ENCODE measurements around the gene GPC6. TPM values are rescaled to one million over a fixed set of nuclear protein-coding genes. Genes with fewer than 3 reads are reported as not detected.

The GPC6 gene
- total RNA-seq, 2 donors from 2014 or later: 1.6 to 4.0 TPM

DNA sequence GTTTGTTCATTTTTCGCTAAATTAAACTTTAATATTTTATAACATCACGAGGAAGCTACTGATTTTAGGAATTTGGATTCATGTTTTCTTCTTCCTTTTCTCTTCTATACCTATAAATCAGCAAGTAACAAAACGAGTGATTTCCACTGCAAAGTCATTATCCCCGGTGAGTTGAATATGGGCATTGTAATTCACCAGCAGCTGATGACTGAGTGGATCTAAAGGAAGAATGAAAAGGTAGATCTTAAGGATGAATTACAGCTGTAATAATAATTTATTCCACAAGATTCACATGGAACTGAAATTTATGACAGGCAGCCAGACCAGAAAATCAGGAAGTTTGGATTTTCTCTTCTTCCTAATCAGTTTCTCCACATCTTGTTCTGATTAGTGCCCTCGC is 111.4 kb downstream of the GPC6 start:
- Histone ChIP-seq H3K36me3 (replicated peaks in 1 of 2; ENCODE audit: insufficient read depth in 1 of 2, low read depth in 2 of 2) (no peaks in the 10 kb centered on the region), H3K4me1 (no peaks in the 10 kb centered on the region), H3K27ac (no peak overlapping the region), H3K4me3 (no peak overlapping the region), H3K27me3 (no peaks in the 10 kb centered on the region), H3K9me3 (no peaks in the 10 kb centered on the region)
- ATAC-seq (no peak), DNase-seq (no peak)
- no peak for TF ChIP-seq CTCF (IDR thresholded peaks at IDR 0.05)
- no peak for TF ChIP-seq POLR2A (IDR thresholded peaks at IDR 0.05)
- intact Hi-C loops (cut with DNase I): no loop called here
- 68 to 69% methylated on average over 5 of the region's 5 CpGs for WGBS, 2 donors

DNA sequence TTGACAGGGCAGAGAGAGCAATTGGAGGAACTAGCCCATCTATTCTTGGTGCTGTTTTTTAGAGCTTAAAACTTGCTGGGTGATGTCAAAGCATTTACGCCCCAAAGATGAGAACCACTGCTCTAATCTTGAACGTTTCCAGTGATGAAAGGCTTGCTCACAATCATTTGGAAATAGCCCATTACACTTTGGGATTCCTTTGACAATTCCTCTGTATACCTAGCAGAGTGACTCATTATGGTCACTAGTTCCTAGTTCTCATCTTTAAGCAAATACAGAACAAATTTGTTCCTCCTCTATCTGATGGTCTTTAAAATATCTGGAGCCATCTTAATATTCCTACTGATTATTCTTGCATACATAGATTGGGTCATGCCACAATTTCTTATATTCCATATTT is 112.3 kb downstream of the GPC6 start:
- intact Hi-C loops (cut with DNase I): no loop called here
- Histone ChIP-seq H3K36me3 (replicated peaks in 1 of 2; ENCODE audit: insufficient read depth in 1 of 2, low read depth in 2 of 2) (no peaks in the 10 kb centered on the region), H3K9me3 (no peaks in the 10 kb centered on the region), H3K4me1 (no peaks in the 10 kb centered on the region), H3K27me3 (no peaks in the 10 kb centered on the region), H3K4me3 (no peak overlapping the region), H3K27ac (no peak overlapping the region)
- DNase-seq (no peak), ATAC-seq (no peak)
- TF ChIP-seq CTCF (IDR thresholded peaks at IDR 0.05): no peak
- WGBS, 2 donors: 65 to 70% methylated on average over 2 of the region's 2 CpGs

- TF ChIP-seq POLR2A (IDR thresholded peaks at IDR 0.05) (no peak), CTCF (IDR thresholded peaks at IDR 0.05) (no peak)
- WGBS, 2 donors: 82 to 84% methylated on average over 4 of the region's 4 CpGs
- Histone ChIP-seq H3K9me3 (no peaks in the 10 kb centered on the region), H3K4me3 (no peak overlapping the region), H3K27ac (no peak overlapping the region), H3K27me3 (no peaks in the 10 kb centered on the region), H3K4me1 (no peaks in the 10 kb centered on the region), H3K36me3 (replicated peaks in 1 of 2; ENCODE audit: insufficient read depth in 1 of 2, low read depth in 2 of 2) (no peaks in the 10 kb centered on the region)
- ATAC-seq (no peak), DNase-seq (no peak)
- intact Hi-C loops (cut with DNase I): no loop called here
These were observed 112.9 kb downstream of the GPC6 start for GRCh38 chr13:93339550-93339949.

GRCh38 chr13:93341517-93341916 is 114.9 kb downstream of the GPC6 start:
- Histone ChIP-seq H3K27ac (no peak overlapping the region), H3K27me3 (no peaks in the 10 kb centered on the region), H3K4me3 (no peak overlapping the region), H3K4me1 (no peaks in the 10 kb centered on the region), H3K9me3 (no peaks in the 10 kb centered on the region), H3K36me3 (replicated peaks in 1 of 2; ENCODE audit: insufficient read depth in 1 of 2, low read depth in 2 of 2) (no peaks in the 10 kb centered on the region)
- ATAC-seq (no peak), DNase-seq (no peak)
- intact Hi-C loops (cut with DNase I): no loop called here
- 83 to 87% methylated on average over 4 of the region's 4 CpGs for WGBS, 2 donors
- TF ChIP-seq POLR2A (IDR thresholded peaks at IDR 0.05) (no peak), CTCF (IDR thresholded peaks at IDR 0.05) (no peak)

GRCh38 chr13:93343097-93343496 is 116.5 kb downstream of the GPC6 start:
- no peaks in the 10 kb centered on the region for H3K36me3 ChIP-seq (replicated peaks in 1 of 2; ENCODE audit: insufficient read depth in 1 of 2, low read depth in 2 of 2)
- no peaks in the 10 kb centered on the region for H3K27me3 ChIP-seq
- TF ChIP-seq POLR2A (IDR thresholded peaks at IDR 0.05): no peak
- no peak for TF ChIP-seq CTCF (IDR thresholded peaks at IDR 0.05)
- no peaks in the 10 kb centered on the region for H3K9me3 ChIP-seq
- no peak for ATAC-seq
- H3K4me3 ChIP-seq: no peak overlapping the region
- WGBS, 2 donors: 54 to 59% methylated on average over 4 of the region's 4 CpGs
- H3K27ac ChIP-seq: no peak overlapping the region
- no peaks in the 10 kb centered on the region for H3K4me1 ChIP-seq
- DNase-seq: no peak
- intact Hi-C loops (cut with DNase I): no loop called here
